ENCODE measurements around the gene SPTLC1. TPM values are rescaled to one million over a fixed set of nuclear protein-coding genes. Genes with fewer than 3 reads are reported as not detected.
A peak's percentile ranks its signal among the peaks of the same experiment; 100 is the strongest.

SPTLC1 gene
- total and polyA plus RNA-seq, 3 donors from 2014 or later: 71.6 to 104 (median 77.1) TPM

- Histone ChIP-seq H3K4me3 (no peak overlapping the region), H3K9me3 (no peaks in the 10 kb centered on the region), H3K27ac (no peak overlapping the region), H3K4me1 (no peaks in the 10 kb centered on the region), H3K36me3 (ENCODE audit: low read depth, missing control alignments) (no peaks in the 10 kb centered on the region), H3K27me3 (no peaks in the 10 kb centered on the region)
- no peak for DNase-seq
- 97 to 100% methylated on average over 5 of the region's 5 CpGs for WGBS, 2 donors
- no peak for TF ChIP-seq POLR2A (IDR thresholded peaks at IDR 0.05)
- TF ChIP-seq CTCF (IDR thresholded peaks at IDR 0.05): no peak
- intact Hi-C loops (cut with DNase I; ENCODE audit: low total_unique reads): no loop called here
Observed at GRCh38 chr9:92100237-92100911, 14.8 kb downstream of the SPTLC1 start.

GRCh38 chr9:92098638-92099037, 16.6 kb downstream of the SPTLC1 start:
- WGBS, 2 donors: 45 to 50% methylated on average over 1 of the region's 1 CpG
- intact Hi-C loops (cut with DNase I; ENCODE audit: low total_unique reads): no loop called here
- Histone ChIP-seq H3K4me3 (no peak overlapping the region), H3K36me3 (ENCODE audit: low read depth, missing control alignments) (no peaks in the 10 kb centered on the region), H3K27ac (peak overlapping the region in 1 of 2 donors; percentile 76), H3K9me3 (no peaks in the 10 kb centered on the region), H3K4me1 (no peaks in the 10 kb centered on the region), H3K27me3 (no peaks in the 10 kb centered on the region)
- no peak for DNase-seq
- TF ChIP-seq POLR2A (IDR thresholded peaks at IDR 0.05): no peak
- no peak for TF ChIP-seq CTCF (IDR thresholded peaks at IDR 0.05)

GRCh38 chr9:92097997-92098482, 17.2 kb downstream of the SPTLC1 start:
- Histone ChIP-seq H3K36me3 (ENCODE audit: low read depth, missing control alignments) (no peaks in the 10 kb centered on the region), H3K27ac (peak overlapping the region; percentile 12 to 76), H3K4me1 (no peaks in the 10 kb centered on the region), H3K4me3 (peak overlapping the region; percentile 12 to 15), H3K27me3 (no peaks in the 10 kb centered on the region), H3K9me3 (no peaks in the 10 kb centered on the region)
- intact Hi-C loops (cut with DNase I; ENCODE audit: low total_unique reads): no loop called here
- peak; percentile 94 for DNase-seq
- no peak for TF ChIP-seq POLR2A (IDR thresholded peaks at IDR 0.05)
- TF ChIP-seq CTCF (IDR thresholded peaks at IDR 0.05): no peak
- 33 to 44% methylated on average over 26 of the region's 26 CpGs for WGBS, 2 donors

- no peak for TF ChIP-seq CTCF (IDR thresholded peaks at IDR 0.05)
- no peaks in the 10 kb centered on the region for H3K9me3 ChIP-seq
- 86 to 89% methylated on average over 1 of the region's 1 CpG for WGBS, 2 donors
- no peaks in the 10 kb centered on the region for H3K27me3 ChIP-seq
- H3K36me3 ChIP-seq (ENCODE audit: low read depth, missing control alignments): no peaks in the 10 kb centered on the region
- DNase-seq: no peak
- H3K27ac ChIP-seq: no peak overlapping the region
- no peaks in the 10 kb centered on the region for H3K4me1 ChIP-seq
- intact Hi-C loops (cut with DNase I; ENCODE audit: low total_unique reads): no loop called here
- H3K4me3 ChIP-seq: no peak overlapping the region
Observed at GRCh38 chr9:92095236-92095635, 20.0 kb downstream of the SPTLC1 start.

GRCh38 chr9:92094655-92095054, 20.6 kb downstream of the SPTLC1 start:
- Histone ChIP-seq H3K27me3 (no peaks in the 10 kb centered on the region), H3K4me3 (no peak overlapping the region), H3K27ac (no peak overlapping the region), H3K4me1 (no peaks in the 10 kb centered on the region), H3K36me3 (ENCODE audit: low read depth, missing control alignments) (no peaks in the 10 kb centered on the region), H3K9me3 (no peaks in the 10 kb centered on the region)
- WGBS, 2 donors: 91 to 93% methylated on average over 4 of the region's 4 CpGs
- no peak for DNase-seq
- TF ChIP-seq CTCF (IDR thresholded peaks at IDR 0.05): no peak
- TF ChIP-seq POLR2A (IDR thresholded peaks at IDR 0.05): no peak
- intact Hi-C loops (cut with DNase I; ENCODE audit: low total_unique reads): no loop called here

All from testis (tissue), 3 donors.